ENCODE results near the gene SUGCT.

- no peak for TF ChIP-seq SMC3 (IDR thresholded peaks at IDR 0.05; ENCODE audit: low read depth, low read length)
- TF ChIP-seq POLR2AphosphoS5 (IDR thresholded peaks at IDR 0.05; ENCODE audit: low read depth, low read length), result no peak
- TF ChIP-seq ELF1 (IDR thresholded peaks at IDR 0.05), result no peak
- no peak for TF ChIP-seq RAD21 (IDR thresholded peaks at IDR 0.05; ENCODE audit: low read length)
- TF ChIP-seq USF2 (IDR thresholded peaks at IDR 0.05; ENCODE audit: borderline replicate concordance, low read depth, low read length), result no peak
- TF ChIP-seq EP300 (IDR thresholded peaks at IDR 0.05; ENCODE audit: borderline replicate concordance in 1 of 2, low read depth in 1 of 2, low read length in 1 of 2), result no peak
Observed at GRCh38 chr7:40889099-40889498, 754.3 kb downstream of the SUGCT start.

All from SK-N-SH (cell line).